Naive thymus-derived CD4-positive, alpha-beta T cell (primary cell): ENCODE results near the gene MCM7. TPM values are rescaled to one million over a fixed set of nuclear protein-coding genes. Genes with fewer than 3 reads are reported as not detected.

Experiments used
- ATAC-seq: fragments of 150-1000 bp; cut with Tn5 transposase; 2 replicates; pipeline ENCODE4 v1.10.0; 2021; ENCODE audit warnings: mild to moderate bottlenecking, moderate library complexity
- CTCF ChIA-PET: fragments of 350-600 bp; sonication (Branson Sonifier 250); formaldehyde crosslinking; loops from one replicate; lab custom pipeline; 2021; ENCODE audit warnings: antibody characterized with exemption; lab: Charles Lee
- POLR2A ChIA-PET: fragments of 350-600 bp; sonication (Branson Sonifier 250); formaldehyde crosslinking; loops from one replicate; lab custom pipeline; 2021; ENCODE audit warnings: antibody characterized with exemption, inconsistent platforms; lab: Charles Lee
- DNase-seq, 9 donors: peaks; one replicate each; pipeline versions ENCODE4 v3.0.0 to v3.0.0-alpha.2; 2020 to 2022; ENCODE audit warnings: mixed read lengths in 1 of 9
- H3K27ac ChIP-seq: one replicate; pipeline ENCODE4 v1.7.0; 2013; ENCODE audit warnings: mild to moderate bottlenecking, low read depth, low read length, moderate library complexity
- H3K27me3 ChIP-seq, 2 donors: one replicate each; pipeline ENCODE4 v1.7.0; 2013; ENCODE audit warnings: low read length in 2 of 2, mild to moderate bottlenecking in 2 of 2, moderate library complexity in 2 of 2; ENCODE audit not compliant: control insufficient read depth in 2 of 2, insufficient read depth in 2 of 2
- H3K36me3 ChIP-seq, 3 experiments: 1 replicate in 2 of 3; 2 replicates in 1 of 3; pipeline ENCODE4 v1.7.0; 2013; ENCODE audit warnings: low read length in 3 of 3, mild to moderate bottlenecking in 3 of 3, moderate library complexity in 1 of 3; ENCODE audit not compliant: insufficient read depth in 3 of 3, control insufficient read depth in 2 of 3
- H3K4me1 ChIP-seq, 2 donors: one replicate each; pipeline ENCODE4 v1.7.0; 2013; ENCODE audit warnings: low read length in 2 of 2, mild to moderate bottlenecking in 2 of 2, moderate library complexity in 1 of 2; ENCODE audit not compliant: control insufficient read depth in 2 of 2, insufficient read depth in 2 of 2
- H3K4me3 ChIP-seq: 2 replicates; pipeline ENCODE4 v1.7.0; 2013; ENCODE audit warnings: mild to moderate bottlenecking, low read length
- H3K9me3 ChIP-seq, 3 experiments: 1 replicate in 2 of 3; 2 replicates in 1 of 3; pipeline ENCODE4 v1.7.0; 2013; ENCODE audit warnings: low read length in 3 of 3; ENCODE audit not compliant: control insufficient read depth in 2 of 3
- H3K27ac Mint-ChIP-seq, 9 donors: one replicate each; pipeline ENCODE4 v1.8.0; 2020 to 2022; ENCODE audit warnings: mixed read lengths in 9 of 9, mild to moderate bottlenecking in 8 of 9, moderate library complexity in 5 of 9, inconsistent platforms in 2 of 9
- H3K27me3 Mint-ChIP-seq, 5 donors: one replicate each; pipeline ENCODE4 v1.8.0; 2021 to 2022; ENCODE audit warnings: mixed read lengths in 5 of 5, mild to moderate bottlenecking in 1 of 5
- H3K36me3 Mint-ChIP-seq, 5 donors: one replicate each; pipeline ENCODE4 v1.8.0; 2020 to 2022; ENCODE audit warnings: mixed read lengths in 5 of 5, mild to moderate bottlenecking in 3 of 5, inconsistent platforms in 1 of 5
- H3K4me1 Mint-ChIP-seq, 7 donors: one replicate each; pipeline ENCODE4 v1.8.0; 2020 to 2022; ENCODE audit warnings: mixed read lengths in 7 of 7, mild to moderate bottlenecking in 3 of 7, inconsistent platforms in 1 of 7
- H3K4me3 Mint-ChIP-seq, 10 donors: one replicate each; pipeline ENCODE4 v1.8.0; 2020 to 2022; ENCODE audit warnings: mild to moderate bottlenecking in 10 of 10, mixed read lengths in 10 of 10, moderate library complexity in 6 of 10, inconsistent platforms in 2 of 10
- H3K9me3 Mint-ChIP-seq, 11 donors: one replicate each; pipeline ENCODE4 v1.8.0; 2020 to 2022; ENCODE audit warnings: mixed read lengths in 11 of 11, mild to moderate bottlenecking in 4 of 11, inconsistent platforms in 1 of 11, moderate library complexity in 1 of 11
- intact Hi-C, 2 donors: fragments of 100-400 bp; cut with micrococcal nuclease; formaldehyde crosslinking; loops; one replicate each; pipeline ENCODE4 v1.15.1; 2023
- polyA plus RNA-seq, 2 donors: library from polyadenylated mRNA; unstranded; fragments of 300-500 nt; fragmentation: Illumina TruSeq; gene quantifications; one replicate each; pipeline ENCODE4 v1.2.3, GENCODE V29; 2021
- total RNA-seq, 6 experiments: library from RNA in 5 of 6; stranded (reverse) in 5 of 6; gene quantifications; 1 replicate in 5 of 6; 2 replicates in 1 of 6; pipeline ENCODE4 v1.2.3 and lab custom pipeline; 2021 to 2026

The MCM7 gene
- total and polyA plus RNA-seq, 7 experiments from 2014 or later, result 29.5 to 263 (median 117) TPM

GRCh38 chr7:100119970-100120732 lies 19.0 kb upstream of the MCM7 start:
- Histone ChIP-seq H3K36me3 (peaks cover 0 to 27% (median 0%) of the 10 kb centered on the region in 3 experiments), H3K4me1 (peaks cover 12 to 21% of the 10 kb centered on the region in 2 donors), H3K4me3 (peak overlapping the region; percentile 100), H3K27ac (peak overlapping the region; percentile 88), H3K27me3 (no peaks in the 10 kb centered on the region), H3K9me3 (no peaks in the 10 kb centered on the region)
- intact Hi-C loops, result loop anchor here (1.0 to 2.0 kb wide), 8 partner anchors 7 to 553 kb away; partner anchors contain the start of genes AP4M1 (in 2 of the 2), MCM7 (in 2 of the 2), ZCWPW1 (in 2 of the 2) and GNB2 (in 1 of the 2)
- CTCF ChIA-PET, result interaction anchor here (0.6 to 1.0 kb wide), 7 partner anchors 9 to 743 kb away, joined by 3 to 8 read pairs (median 3); no protein-coding TSS in a partner anchor
- peaks cover 0 to 12% (median 4%) of the 10 kb centered on the region in 5 donors for H3K36me3 Mint-ChIP-seq
- peak; percentile 68 for ATAC-seq
- peaks cover 18 to 44% (median 38%) of the 10 kb centered on the region in 7 donors for H3K4me1 Mint-ChIP-seq
- peaks cover 0 to 3% (median 0%) of the 10 kb centered on the region in 11 donors for H3K9me3 Mint-ChIP-seq
- H3K4me3 Mint-ChIP-seq, result peak overlapping the region; percentile 90 to 100 (median 98)
- peak in 8 of 9 donors; percentile 67 to 79 (median 74) for DNase-seq
- POLR2A ChIA-PET, result interaction anchor here (0.6 to 7.6 kb wide), 25 partner anchors 8 to 704 kb away, joined by 3 to 107 read pairs (median 6); partner anchors contain the start of genes AP4M1, COPS6, GAL3ST4 and LAMTOR4
- H3K27ac Mint-ChIP-seq, result peak overlapping the region; percentile 97 to 99 (median 98)
- no peaks in the 10 kb centered on the region for H3K27me3 Mint-ChIP-seq

- H3K4me1 ChIP-seq, result peaks cover 12 to 19% of the 10 kb centered on the region in 2 donors
- ChIA-PET CTCF (interaction anchor here (0.6 to 0.7 kb wide), 2 partner anchors 31 to 742 kb away, joined by 3 to 4 read pairs; no protein-coding TSS in a partner anchor), POLR2A (interaction anchor here (0.6 to 7.6 kb wide), 18 partner anchors 9 to 557 kb away, joined by 3 to 107 read pairs (median 7); partner anchors contain the start of genes AP4M1, COPS6, GAL3ST4 and LAMTOR4)
- ATAC-seq (peak; percentile 88), DNase-seq (peak; percentile 88 to 97 (median 95))
- H3K4me3 ChIP-seq, result peak within 1 kb of the TSS; percentile 100
- Mint-ChIP-seq H3K4me3 (peak within 1 kb of the TSS; percentile 90 to 100 (median 98)), H3K9me3 (peaks cover 0 to 3% (median 0%) of the 10 kb centered on the region in 11 donors), H3K36me3 (peaks cover 0 to 7% (median 4%) of the 10 kb centered on the region in 5 donors), H3K4me1 (peaks cover 18 to 36% (median 30%) of the 10 kb centered on the region in 7 donors), H3K27ac (peak within 1 kb of the TSS; percentile 97 to 99 (median 98)), H3K27me3 (no peaks in the 10 kb centered on the region)
- peak within 1 kb of the TSS; percentile 88 for H3K27ac ChIP-seq
- H3K27me3 ChIP-seq, result no peaks in the 10 kb centered on the region
- H3K9me3 ChIP-seq, result no peaks in the 10 kb centered on the region
- intact Hi-C loops, result loop anchor here (1.0 to 2.0 kb wide), 8 partner anchors 8 to 554 kb away; partner anchors contain the start of genes AP4M1 (in 2 of the 2), MCM7 (in 2 of the 2), ZCWPW1 (in 2 of the 2) and GNB2 (in 1 of the 2)
- H3K36me3 ChIP-seq, result peaks cover 0 to 21% (median 0%) of the 10 kb centered on the region in 3 experiments
Measured at GRCh38 chr7:100119072-100119969, 18.1 kb upstream of the MCM7 start, which contains the start of the genes CNPY4 and TAF6. Gene CNPY4 (plus strand): TSS chr7:100119634. CDS start chr7:100119745, 111 bp downstream. Gene TAF6 (minus strand): TSS chr7:100119358. CDS start chr7:100114209, 5,149 bp downstream.

- Histone ChIP-seq H3K4me1 (peaks cover 12 to 19% of the 10 kb centered on the region in 2 donors), H3K27me3 (no peaks in the 10 kb centered on the region), H3K27ac (peak overlapping the region; percentile 88), H3K4me3 (peak overlapping the region; percentile 100), H3K36me3 (peaks cover 0 to 23% (median 5%) of the 10 kb centered on the region in 3 experiments), H3K9me3 (no peaks in the 10 kb centered on the region)
- Mint-ChIP-seq H3K36me3 (peaks cover 0 to 9% (median 4%) of the 10 kb centered on the region in 5 donors), H3K27ac (peak overlapping the region; percentile 97 to 99 (median 98)), H3K4me3 (peak overlapping the region; percentile 90 to 100 (median 98)), H3K4me1 (peaks cover 18 to 37% (median 28%) of the 10 kb centered on the region in 7 donors), H3K9me3 (peaks cover 0 to 3% (median 0%) of the 10 kb centered on the region in 11 donors), H3K27me3 (no peaks in the 10 kb centered on the region)
- ChIA-PET CTCF (no interaction called here), POLR2A (interaction anchor here (0.6 to 2.1 kb wide), 4 partner anchors 8 to 574 kb away, joined by 3 to 15 read pairs (median 8); partner anchors contain the start of gene MBLAC1)
- intact Hi-C loops, result loop anchor here (1.0 to 2.0 kb wide), 8 partner anchors 9 to 555 kb away; partner anchors contain the start of genes AP4M1 (in 2 of the 2), MCM7 (in 2 of the 2), ZCWPW1 (in 2 of the 2) and GNB2 (in 1 of the 2)
- DNase-seq, result no peak
- ATAC-seq, result no peak
Measured at GRCh38 chr7:100118388-100119071, 17.3 kb upstream of the MCM7 start.

GRCh38 chr7:100115026-100115425 lies 13.8 kb upstream of the MCM7 start:
- no peaks in the 10 kb centered on the region for H3K9me3 ChIP-seq
- H3K4me1 ChIP-seq, result peaks cover 7 to 11% of the 10 kb centered on the region in 2 donors
- peaks cover 0 to 44% (median 18%) of the 10 kb centered on the region in 3 experiments for H3K36me3 ChIP-seq
- H3K27ac Mint-ChIP-seq, result peak overlapping the region in 2 of 9 donors; percentile 42 to 65
- H3K4me1 Mint-ChIP-seq, result peaks cover 10 to 25% (median 19%) of the 10 kb centered on the region in 7 donors
- ChIA-PET CTCF (interaction anchor here (0.6 kb wide), 1 partner anchor 21 kb away, joined by 3 read pairs; no protein-coding TSS in a partner anchor), POLR2A (interaction anchor here (2.2 kb wide), 1 partner anchor 9 kb away, joined by 10 read pairs; no protein-coding TSS in a partner anchor)
- H3K36me3 Mint-ChIP-seq, result peaks cover 0 to 20% (median 4%) of the 10 kb centered on the region in 5 donors
- intact Hi-C loops, result no loop called here
- DNase-seq (no peak), ATAC-seq (no peak)
- H3K9me3 Mint-ChIP-seq, result peaks cover 0 to 3% (median 0%) of the 10 kb centered on the region in 11 donors
- no peak overlapping the region for H3K27ac ChIP-seq
- H3K27me3 ChIP-seq, result no peaks in the 10 kb centered on the region
- no peaks in the 10 kb centered on the region for H3K27me3 Mint-ChIP-seq
- no peak overlapping the region for H3K4me3 ChIP-seq
- no peak overlapping the region for H3K4me3 Mint-ChIP-seq

GRCh38 chr7:100111914-100112313 lies 10.7 kb upstream of the MCM7 start:
- H3K27ac Mint-ChIP-seq, result no peak overlapping the region
- CTCF ChIA-PET, result no interaction called here
- peaks cover 3 to 9% (median 8%) of the 10 kb centered on the region in 7 donors for H3K4me1 Mint-ChIP-seq
- Histone ChIP-seq H3K36me3 (peaks cover 0 to 70% (median 27%) of the 10 kb centered on the region in 3 experiments), H3K4me1 (no peaks in the 10 kb centered on the region), H3K9me3 (no peaks in the 10 kb centered on the region), H3K4me3 (no peak overlapping the region), H3K27me3 (no peaks in the 10 kb centered on the region), H3K27ac (no peak overlapping the region)
- no peaks in the 10 kb centered on the region for H3K27me3 Mint-ChIP-seq
- intact Hi-C loops, result no loop called here
- peaks cover 0 to 33% (median 9%) of the 10 kb centered on the region in 5 donors for H3K36me3 Mint-ChIP-seq
- no peak overlapping the region for H3K4me3 Mint-ChIP-seq
- DNase-seq, result no peak
- no peaks in the 10 kb centered on the region for H3K9me3 Mint-ChIP-seq
- no peak for ATAC-seq
- POLR2A ChIA-PET, result interaction anchor here (0.6 to 1.1 kb wide), 2 partner anchors 10 to 12 kb away, joined by 3 read pairs; partner anchors contain the start of gene AP4M1
